Hematopoietic multipotent progenitor cell (in vitro differentiated cells): ENCODE results near the gene FGFBP2. TPM values are rescaled to one million over a fixed set of nuclear protein-coding genes. Genes with fewer than 3 reads are reported as not detected.

Source experiments
- DNase-seq, 3 donors: peaks; one replicate each; pipeline ENCODE4 v3.0.0-alpha.2; 2011 to 2015; ENCODE audit warnings: low read depth in 2 of 3, low spot score in 2 of 3
- total RNA-seq: library from RNA; depleted of rRNA; stranded (reverse); fragments of >200 nt; gene quantifications from one replicate; pipeline ENCODE4 v1.2.3, GENCODE V29; 2012

The FGFBP2 gene, protein sequence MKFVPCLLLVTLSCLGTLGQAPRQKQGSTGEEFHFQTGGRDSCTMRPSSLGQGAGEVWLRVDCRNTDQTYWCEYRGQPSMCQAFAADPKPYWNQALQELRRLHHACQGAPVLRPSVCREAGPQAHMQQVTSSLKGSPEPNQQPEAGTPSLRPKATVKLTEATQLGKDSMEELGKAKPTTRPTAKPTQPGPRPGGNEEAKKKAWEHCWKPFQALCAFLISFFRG
- total RNA-seq = 1.6 TPM

GRCh38 chr4:15963001-15963451, at the start of gene FGFBP2:
Gene FGFBP2 (minus strand): TSS chr4:15963175. CDS start chr4:15963129, 46 bp downstream.
- peak in 2 of 3 donors; percentile 64 to 77 for DNase-seq

- no peak for DNase-seq
Measured at GRCh38 chr4:16011173-16011572, 48.2 kb upstream of the FGFBP2 start.

GRCh38 chr4:16009153-16009552, 46.2 kb upstream of the FGFBP2 start:
- DNase-seq = no peak

- no peak for DNase-seq
Measured at GRCh38 chr4:16007471-16008095, 44.6 kb upstream of the FGFBP2 start.

DNA sequence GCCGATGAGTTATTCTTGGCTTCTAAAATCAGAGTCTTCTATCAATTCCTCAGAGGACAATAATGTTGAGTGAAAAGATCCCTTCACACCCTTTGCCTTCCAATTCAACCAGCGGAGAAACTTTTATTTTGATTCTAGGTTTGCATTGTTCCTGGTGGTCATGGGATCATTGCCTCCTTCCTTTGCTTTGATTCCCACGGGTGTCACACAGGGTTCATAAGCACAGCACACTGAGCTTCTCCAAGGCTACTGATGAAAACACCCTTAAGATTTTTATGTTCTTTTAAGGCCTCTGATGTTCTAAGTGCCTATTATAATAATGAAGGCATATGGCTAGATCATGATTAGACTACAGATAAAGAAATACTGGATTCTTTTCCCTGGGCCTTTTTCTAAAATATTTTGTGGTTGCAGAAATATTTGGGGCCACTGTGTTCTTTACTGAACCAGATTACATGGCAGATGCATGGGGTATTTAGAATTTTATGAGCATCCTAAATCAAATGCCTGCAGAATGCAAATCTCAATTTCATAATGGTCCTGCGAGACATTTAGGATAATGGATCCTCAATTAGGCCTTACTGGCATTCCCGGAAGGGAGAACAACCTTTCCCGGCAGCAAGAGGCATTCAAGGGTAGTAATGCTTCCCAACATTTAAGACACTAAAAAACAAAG, 43.9 kb upstream of the FGFBP2 start:
- no peak for DNase-seq

DNA sequence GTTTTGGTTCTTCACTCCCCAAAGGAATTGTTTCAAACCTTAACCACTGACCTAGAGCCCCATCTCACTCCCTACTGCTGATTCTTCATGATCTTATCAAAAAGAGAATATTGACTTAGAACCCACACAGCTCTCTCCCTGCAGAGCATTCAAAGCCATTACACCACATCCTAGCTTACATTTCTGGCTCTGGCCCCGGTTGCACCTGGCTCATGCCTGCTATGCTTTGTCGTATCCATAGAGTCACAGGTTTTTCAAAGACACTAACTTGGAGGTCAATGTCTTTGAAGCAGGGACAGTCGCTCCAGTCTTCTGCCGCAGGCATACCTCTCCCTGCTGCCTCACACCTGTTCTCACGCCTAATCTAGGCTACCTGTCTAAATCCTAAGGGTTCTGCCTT, 42.7 kb upstream of the FGFBP2 start:
- DNase-seq = no peak

GRCh38 chr4:16001484-16001858, 38.5 kb upstream of the FGFBP2 start:
- peak; percentile 25 to 91 (median 80) for DNase-seq

DNA sequence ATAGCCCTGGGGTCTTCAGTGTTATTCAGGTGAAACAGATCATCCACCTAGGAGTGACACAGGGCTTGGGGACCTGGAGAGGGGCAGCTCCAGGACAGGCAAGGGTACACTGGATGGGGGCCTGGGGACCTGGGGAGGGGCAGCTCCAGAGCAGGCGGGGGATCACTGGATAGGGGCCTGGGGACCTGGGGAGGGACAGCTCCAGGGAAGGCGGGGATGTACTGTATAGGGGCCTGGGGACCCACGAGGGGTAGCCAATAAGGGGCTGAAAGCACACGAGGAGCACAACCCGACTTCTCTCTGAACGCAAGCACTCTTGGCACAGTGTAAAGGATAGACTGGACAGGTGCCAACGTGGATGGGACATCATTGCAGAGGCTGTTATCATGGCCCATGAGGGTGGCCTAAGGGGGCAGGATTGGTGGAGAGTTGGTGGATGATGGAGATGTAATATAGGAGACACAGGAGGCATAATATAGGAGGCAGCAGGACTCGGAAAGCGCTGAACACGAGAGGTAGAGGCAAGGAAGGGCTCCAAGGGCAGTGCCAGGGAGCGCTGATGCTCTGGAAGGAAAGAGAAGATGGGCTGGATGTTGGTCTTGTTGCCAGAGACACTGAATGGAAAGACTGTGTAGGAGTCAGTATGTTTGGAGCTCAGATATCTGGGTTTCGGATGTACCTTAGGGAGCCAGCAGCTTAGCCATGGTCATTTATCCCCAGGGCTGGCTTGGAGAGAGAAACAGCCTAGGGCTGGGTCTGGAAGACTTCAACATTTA, 37.9 kb upstream of the FGFBP2 start:
- DNase-seq = no peak

- DNase-seq = no peak
Measured at GRCh38 chr4:15996773-15997172, 33.8 kb upstream of the FGFBP2 start.

DNA sequence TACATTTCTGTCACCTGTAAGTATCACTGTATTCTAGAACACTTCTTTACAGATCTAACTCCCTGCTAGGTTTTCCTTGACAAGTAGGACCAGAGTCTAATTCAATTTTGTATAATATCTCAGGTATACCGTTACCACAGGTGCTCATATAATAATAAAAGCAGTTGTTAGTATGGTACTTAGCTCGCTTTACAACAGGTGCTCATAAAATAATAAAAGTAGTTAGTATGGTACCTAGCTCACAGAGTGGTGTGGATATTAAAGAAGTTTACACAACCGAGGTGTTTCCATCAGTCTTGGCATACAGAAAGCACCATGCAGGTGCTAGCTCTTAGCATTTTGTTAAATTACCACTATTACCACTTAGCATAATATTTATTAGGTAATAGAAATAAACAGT, 32.9 kb upstream of the FGFBP2 start:
- no peak for DNase-seq

DNA sequence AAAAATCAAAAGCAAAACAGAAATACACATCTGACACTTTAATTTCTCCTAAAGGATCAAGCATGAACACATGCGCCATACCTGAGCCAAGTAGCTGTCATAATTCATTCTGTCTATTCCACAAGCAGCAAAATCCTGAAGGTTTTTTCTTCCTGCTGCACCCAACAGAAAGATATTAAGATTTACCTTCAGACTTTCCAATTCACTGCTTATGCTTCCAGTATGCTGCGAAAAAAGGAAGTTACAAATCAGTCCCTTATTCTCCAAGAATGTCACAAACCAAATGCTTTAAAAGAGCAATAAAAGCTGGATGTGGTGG, 29.2 kb upstream of the FGFBP2 start:
- DNase-seq = no peak

GRCh38 chr4:15990570-15991285, 27.8 kb upstream of the FGFBP2 start:
- no peak for DNase-seq

DNA sequence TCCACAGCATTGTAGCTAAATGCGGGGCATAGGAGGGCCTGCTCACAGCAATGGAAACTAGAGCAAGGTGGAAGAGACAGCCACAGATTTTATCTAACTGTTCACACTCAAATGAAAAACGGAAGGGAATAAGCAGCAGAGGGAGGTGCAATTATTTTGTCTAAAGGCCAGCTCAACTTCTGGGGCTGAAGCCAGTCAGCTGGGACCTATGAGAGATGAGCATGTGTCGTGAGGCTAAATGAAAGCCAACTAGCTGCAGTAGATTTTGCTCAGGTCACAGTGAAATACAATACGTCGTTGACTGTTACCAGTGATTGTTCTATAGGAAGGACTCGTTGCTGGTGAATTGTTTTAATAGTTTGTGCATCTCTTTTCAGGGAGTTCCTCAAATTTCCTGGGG, 26.4 kb upstream of the FGFBP2 start:
- DNase-seq = no peak

DNA sequence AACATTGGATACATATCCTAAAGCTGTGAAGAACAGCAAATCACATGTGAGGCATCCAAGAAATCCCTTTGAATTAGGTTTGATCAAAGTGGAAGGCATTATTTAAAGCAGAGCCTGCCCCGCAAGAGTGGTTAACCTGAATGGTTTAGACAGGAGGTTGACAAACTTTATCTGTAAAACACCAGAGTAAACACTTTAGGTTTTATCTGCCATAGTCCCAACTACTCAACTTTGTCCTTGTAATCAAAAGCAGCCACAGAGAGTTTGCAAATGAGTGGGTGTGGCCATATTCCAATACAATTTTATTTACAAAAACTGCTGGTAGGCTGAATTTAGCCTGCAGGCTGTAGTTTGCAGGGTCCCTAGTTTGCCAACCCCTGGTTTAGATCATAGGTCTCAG, 25.2 kb upstream of the FGFBP2 start:
- DNase-seq = no peak

DNA sequence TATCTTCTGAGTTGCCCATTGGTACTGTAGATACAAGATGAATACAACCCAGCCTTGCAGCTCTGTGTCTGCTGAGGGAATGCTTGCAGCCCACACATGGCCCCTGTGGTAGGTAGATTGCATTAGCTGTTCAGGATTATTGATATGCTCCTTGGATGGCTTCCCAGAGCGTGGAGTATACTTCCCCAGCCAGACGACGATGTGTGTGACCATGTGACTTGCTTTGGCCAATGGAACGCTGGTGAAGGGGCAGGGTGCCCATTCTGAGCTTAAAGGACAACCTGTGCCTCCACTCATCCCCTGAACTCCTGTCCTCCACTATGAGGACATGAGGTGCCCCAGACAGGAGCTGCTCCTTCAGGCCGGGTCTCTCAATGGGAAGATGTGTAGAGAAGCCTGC, 23.9 kb upstream of the FGFBP2 start:
- DNase-seq = no peak

DNA sequence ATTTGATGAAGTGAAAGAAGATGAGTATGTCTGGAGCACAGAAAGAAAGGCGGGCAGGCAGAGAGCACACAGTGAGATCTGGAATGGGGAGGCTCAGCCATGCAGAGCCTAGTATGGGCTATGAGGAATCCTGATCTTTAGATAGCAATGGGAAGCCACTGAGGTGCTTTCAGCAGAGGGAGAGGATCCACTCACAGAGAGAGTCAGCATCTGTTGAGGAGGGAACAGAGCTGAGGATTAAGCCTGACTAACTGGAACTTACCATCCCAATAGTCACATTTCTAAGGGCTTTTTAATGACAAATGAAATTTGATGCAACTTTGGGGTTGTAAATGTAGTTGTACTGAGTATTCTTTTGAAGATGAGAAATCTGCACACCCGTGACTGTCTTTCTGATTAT, 20.6 kb upstream of the FGFBP2 start:
- DNase-seq = no peak

DNA sequence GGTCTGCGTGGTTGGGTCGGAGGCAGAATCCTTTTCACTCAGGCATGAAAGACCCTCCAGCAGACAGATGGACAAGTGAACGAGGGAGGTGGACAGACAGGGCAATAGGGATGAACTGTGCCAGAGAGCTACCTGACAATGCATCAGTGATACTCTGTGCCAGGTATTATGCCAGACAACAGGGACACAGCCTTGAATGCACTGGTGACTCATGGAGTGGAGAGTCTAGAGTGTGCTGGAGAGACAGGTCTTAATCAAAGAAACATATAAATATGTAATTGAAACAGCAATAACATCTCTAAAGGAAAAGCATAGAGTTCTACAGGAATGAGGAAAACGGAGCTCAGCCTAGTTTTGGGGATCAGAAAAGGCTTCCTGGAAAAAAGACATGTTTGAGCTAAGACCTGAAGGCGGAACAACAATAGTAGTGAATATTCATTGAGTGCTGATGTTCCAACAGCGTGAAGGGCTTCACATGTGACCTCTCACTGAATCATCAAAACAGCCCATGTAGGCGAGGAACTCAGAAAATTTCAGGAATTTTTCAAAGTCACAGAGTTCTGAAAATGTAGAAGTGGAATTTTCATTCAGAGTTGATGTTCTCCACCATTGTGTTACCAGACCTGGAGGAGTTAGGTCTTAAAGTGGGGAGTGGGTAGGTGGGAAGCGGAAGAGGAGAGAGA, 20.0 kb upstream of the FGFBP2 start:
- DNase-seq = no peak

GRCh38 chr4:15976456-15977447, 13.8 kb upstream of the FGFBP2 start:
- DNase-seq = no peak
